ENCODE results near the gene FAM149A.

FAM149A gene

GRCh38 chr4:186105647-186106321 lies 1.3 kb downstream of the FAM149A start:
- no peak for DNase-seq (ENCODE audit: low read depth in 3 of 3, low spot score in 1 of 3)

- DNase-seq (ENCODE audit: low read depth in 3 of 3, low spot score in 1 of 3), result no peak
These were observed 3.4 kb downstream of the FAM149A start for GRCh38 chr4:186107947-186108346.

- no peak for DNase-seq (ENCODE audit: low read depth in 3 of 3, low spot score in 1 of 3)
These were observed 3.9 kb downstream of the FAM149A start for GRCh38 chr4:186108391-186108790.

GRCh38 chr4:186109245-186109644 lies 4.7 kb downstream of the FAM149A start:
- DNase-seq (ENCODE audit: low read depth in 3 of 3, low spot score in 1 of 3), result no peak

GRCh38 chr4:186116697-186117096 lies 12.2 kb downstream of the FAM149A start:
- DNase-seq (ENCODE audit: low read depth in 3 of 3, low spot score in 1 of 3), result no peak

- DNase-seq (ENCODE audit: low read depth in 3 of 3, low spot score in 1 of 3), result no peak
These were observed 14.1 kb downstream of the FAM149A start for GRCh38 chr4:186118582-186118981.

GRCh38 chr4:186121057-186121456 lies 16.6 kb downstream of the FAM149A start:
- no peak for DNase-seq (ENCODE audit: low read depth in 3 of 3, low spot score in 1 of 3)

- DNase-seq (ENCODE audit: low read depth in 3 of 3, low spot score in 1 of 3), result no peak
These were observed 24.3 kb downstream of the FAM149A start for GRCh38 chr4:186128842-186129241.

- DNase-seq (ENCODE audit: low read depth in 3 of 3, low spot score in 1 of 3), result no peak
These were observed 27.4 kb downstream of the FAM149A start for GRCh38 chr4:186131935-186132334.

- DNase-seq (ENCODE audit: low read depth in 3 of 3, low spot score in 1 of 3), result no peak
These were observed 28.2 kb downstream of the FAM149A start for GRCh38 chr4:186132577-186133242.

- DNase-seq (ENCODE audit: low read depth in 3 of 3, low spot score in 1 of 3), result no peak
These were observed 29.8 kb downstream of the FAM149A start for GRCh38 chr4:186134257-186134656.

- DNase-seq (ENCODE audit: low read depth in 3 of 3, low spot score in 1 of 3), result no peak
These were observed 30.4 kb downstream of the FAM149A start for GRCh38 chr4:186134861-186135260.

GRCh38 chr4:186137196-186137794 lies 32.8 kb downstream of the FAM149A start:
- no peak for DNase-seq (ENCODE audit: low read depth in 3 of 3, low spot score in 1 of 3)

GRCh38 chr4:186144198-186144945 lies 39.9 kb downstream of the FAM149A start:
- no peak for DNase-seq (ENCODE audit: low read depth in 3 of 3, low spot score in 1 of 3)

GRCh38 chr4:186144946-186145569 lies 40.6 kb downstream of the FAM149A start:
- DNase-seq (ENCODE audit: low read depth in 3 of 3, low spot score in 1 of 3), result no peak

- no peak for DNase-seq (ENCODE audit: low read depth in 3 of 3, low spot score in 1 of 3)
These were observed 42.0 kb downstream of the FAM149A start for GRCh38 chr4:186146458-186146857.

GRCh38 chr4:186148336-186148975 lies 44.0 kb downstream of the FAM149A start:
- no peak for DNase-seq (ENCODE audit: low read depth in 3 of 3, low spot score in 1 of 3)

- no peak for DNase-seq (ENCODE audit: low read depth in 3 of 3, low spot score in 1 of 3)
These were observed 45.4 kb downstream of the FAM149A start for GRCh38 chr4:186149872-186150271.

GRCh38 chr4:186150926-186151325 lies 46.4 kb downstream of the FAM149A start:
- no peak for DNase-seq (ENCODE audit: low read depth in 3 of 3, low spot score in 1 of 3)

GRCh38 chr4:186151499-186151898 lies 47.0 kb downstream of the FAM149A start:
- no peak for DNase-seq (ENCODE audit: low read depth in 3 of 3, low spot score in 1 of 3)
